NCI-H345 treated with DMSO at 0.1 percent for 48 hours (cell line): ENCODE results near the gene NCLN.
"Not testable (repeated sequence)": the region's sequence is repeated elsewhere in the genome, so short reads cannot be mapped to it uniquely, and the experiment has no call there.

ENCODE experiments used
- DNase-seq: peaks from one replicate; lab custom pipeline; 2025; ENCODE audit not compliant: unreplicated experiment; lab: John Stamatoyannopoulos, UW

Gene NCLN

DNA sequence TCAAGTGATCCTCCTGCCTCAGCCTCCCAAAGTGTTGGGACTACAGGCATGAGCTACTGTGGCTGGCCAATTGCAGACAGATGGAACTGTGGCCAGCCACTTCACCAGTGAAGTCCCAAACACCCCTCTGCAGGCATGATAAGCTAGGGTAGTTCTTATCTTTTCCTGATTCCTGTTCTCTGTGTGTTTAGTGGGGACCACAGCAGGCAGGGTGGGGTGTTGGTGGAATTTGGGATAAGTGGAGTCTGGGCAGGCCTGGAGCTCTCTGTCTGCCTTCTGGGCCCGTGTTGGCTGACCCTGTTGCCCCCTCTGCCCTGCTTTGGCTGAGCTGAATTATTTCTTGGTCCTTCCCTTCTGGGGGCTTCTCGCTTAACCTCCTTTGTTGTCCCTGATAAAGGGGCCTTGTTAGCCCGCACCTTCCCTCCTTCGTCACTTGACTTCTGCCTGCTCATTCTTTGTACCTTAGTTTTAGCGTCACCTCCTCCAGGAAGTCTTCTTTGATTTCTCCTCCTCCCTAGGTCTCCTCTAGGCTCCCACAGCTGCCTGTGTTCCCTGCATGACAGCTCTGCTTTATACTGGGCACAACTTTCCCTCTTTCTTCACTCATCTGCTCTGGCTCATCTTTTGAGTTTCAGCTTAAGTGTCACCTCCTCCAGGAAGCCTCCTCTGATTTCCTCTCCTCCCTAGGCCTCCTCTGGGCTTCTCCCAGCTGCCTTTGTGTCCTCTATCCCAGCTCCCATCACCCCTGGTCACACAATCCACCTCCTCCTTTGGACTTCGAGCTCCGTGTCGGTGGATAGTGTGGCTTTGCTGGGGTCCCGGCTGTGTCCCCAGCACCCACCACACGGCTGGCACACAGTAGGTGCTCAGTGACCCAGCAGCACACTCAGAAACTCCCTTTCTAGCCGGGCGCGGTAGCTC is 1.7 kb upstream of the NCLN start:
- DNase-seq, result no peak

DNA sequence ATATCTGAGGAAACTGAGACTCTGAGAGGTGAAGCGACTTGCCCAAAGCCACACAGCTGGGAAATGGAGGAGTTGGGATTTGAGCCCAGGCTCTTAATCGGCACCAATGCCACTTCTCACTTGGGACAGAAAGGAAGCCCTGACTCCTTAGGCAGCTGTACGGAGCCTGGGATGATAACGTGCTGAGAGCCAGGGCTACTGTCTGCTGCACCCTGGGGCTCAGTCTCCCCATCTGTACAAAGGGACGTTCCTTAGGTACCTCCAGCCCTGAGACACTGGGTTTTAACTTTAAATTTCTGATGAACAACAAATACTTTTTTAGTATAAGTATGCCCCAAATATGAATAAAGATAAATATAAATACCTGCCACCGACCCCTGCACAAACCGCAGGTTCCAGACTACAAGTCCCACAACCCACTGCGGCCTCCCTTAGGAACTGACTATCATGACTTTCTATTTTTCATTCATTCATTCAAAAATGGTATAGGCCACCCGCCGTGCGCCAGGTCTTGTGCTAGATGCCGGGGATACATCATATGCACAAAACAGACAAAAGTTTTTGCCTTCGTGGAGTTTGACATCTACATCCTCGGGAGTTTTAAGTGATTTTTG is 776 bp upstream of the NCLN start:
- peak; percentile 95 for DNase-seq

DNA sequence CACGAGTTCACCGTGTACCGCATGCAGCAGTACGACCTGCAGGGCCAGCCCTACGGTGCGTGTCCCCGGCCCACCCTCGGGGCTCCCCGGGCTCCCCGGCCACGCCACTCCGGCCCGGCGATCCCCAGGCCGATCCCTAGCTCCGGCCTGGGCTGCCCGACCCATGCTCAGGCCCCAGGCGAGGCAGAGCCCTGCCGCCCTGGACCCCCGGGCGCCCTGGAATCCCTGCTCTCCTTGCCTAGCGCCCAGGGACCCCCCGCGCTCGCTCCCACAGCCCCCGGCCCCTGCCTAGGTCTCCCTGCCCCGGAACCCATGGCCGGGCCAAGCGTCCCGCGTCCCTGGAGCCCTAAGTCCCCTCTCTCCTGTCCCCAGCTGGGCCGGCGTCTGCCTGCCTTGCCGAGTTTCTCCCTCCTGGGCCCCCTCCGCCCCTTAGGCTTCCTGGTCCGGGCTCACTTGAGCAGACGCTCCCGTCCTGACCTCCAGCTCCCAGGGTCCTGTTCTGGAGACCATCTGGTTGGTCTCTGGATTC is 494 bp downstream of the NCLN start:
- no peak for DNase-seq

DNA sequence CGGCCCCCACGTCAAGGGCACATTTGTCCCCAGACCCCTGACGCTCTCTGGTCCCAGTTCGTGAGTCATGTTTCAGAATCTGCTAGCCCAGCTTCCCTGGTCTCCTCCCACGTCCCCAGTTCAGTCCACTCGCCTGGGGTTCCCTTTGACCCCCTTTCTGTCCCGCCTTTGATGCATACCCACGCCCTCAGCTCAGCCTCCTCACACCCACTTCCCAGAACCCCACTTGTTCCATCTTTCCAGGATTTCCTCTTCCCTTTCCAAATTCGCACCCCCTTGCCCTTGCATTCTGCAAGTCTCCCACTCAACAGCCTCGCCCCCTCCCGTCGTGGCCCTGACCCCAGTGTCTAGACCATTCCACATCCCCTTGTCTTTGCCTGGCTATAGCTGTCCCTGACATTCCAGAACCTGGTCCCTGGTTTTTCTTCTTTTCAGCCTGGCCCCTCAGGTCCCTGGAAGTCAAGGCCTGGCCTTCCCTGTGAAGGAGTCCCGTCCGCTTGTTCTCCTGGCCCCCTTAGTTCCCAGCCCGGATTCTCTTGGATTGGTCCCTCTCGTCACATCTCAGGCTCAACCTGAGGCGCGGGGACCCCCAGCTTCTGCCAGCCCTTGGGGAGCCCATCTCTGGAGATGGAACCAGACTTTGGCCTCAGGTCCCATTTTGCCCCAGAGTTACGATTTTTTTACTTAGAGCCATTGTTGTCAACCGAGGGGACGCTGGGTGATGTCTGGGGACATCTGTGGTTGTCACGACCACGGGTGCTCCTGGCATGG is 1.3 kb downstream of the NCLN start:
- DNase-seq, result no peak

GRCh38 chr19:3187662-3188511 is 2.2 kb downstream of the NCLN start:
- no peak for DNase-seq

DNA sequence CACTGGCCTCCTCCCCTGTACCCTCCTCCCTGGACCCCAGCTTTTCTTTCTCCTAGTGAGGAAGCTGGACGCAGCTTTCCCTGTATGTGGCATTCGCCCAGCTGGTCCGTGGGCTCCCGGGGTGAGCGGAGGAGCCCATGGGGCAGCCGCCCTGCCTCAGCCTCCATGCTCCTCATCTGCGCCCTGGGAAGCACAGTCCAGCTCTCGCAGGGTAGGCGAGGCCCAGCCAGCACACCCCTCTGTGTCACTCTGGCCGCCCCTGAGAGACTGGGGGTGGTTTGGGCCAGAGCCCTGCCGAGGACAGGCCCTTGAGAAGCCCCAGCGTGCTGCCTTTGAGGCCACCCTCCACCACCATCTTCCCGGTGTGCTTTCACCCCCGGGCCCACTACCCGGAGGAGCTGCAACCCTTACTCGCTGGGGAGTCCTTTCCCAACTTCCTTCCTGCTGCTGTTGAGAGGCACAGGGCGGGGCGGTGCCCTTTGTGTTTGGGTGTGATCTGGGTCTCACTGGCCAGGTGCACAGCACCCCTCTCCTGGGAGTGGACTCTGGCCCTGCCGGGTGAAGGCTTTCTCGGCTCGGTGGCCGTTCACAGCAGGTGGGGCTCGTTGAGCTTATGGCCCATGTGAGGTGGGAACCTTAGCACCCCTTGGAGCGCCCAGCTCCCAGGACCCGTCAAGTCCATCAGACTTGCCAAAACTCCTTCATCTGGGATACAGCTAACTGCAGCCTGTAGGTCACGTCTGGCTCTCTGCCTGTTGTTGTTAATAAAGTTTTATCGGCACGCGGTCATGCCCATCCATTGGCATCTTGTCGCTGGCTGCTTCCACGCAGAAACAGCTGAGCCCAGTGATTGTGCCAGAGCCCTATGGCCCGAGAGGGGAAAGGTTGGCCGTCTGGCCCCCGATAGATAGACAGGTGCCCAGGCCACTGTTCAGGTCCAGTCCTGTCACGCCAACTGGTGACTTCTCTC is 3.2 kb downstream of the NCLN start:
- no peak for DNase-seq

DNA sequence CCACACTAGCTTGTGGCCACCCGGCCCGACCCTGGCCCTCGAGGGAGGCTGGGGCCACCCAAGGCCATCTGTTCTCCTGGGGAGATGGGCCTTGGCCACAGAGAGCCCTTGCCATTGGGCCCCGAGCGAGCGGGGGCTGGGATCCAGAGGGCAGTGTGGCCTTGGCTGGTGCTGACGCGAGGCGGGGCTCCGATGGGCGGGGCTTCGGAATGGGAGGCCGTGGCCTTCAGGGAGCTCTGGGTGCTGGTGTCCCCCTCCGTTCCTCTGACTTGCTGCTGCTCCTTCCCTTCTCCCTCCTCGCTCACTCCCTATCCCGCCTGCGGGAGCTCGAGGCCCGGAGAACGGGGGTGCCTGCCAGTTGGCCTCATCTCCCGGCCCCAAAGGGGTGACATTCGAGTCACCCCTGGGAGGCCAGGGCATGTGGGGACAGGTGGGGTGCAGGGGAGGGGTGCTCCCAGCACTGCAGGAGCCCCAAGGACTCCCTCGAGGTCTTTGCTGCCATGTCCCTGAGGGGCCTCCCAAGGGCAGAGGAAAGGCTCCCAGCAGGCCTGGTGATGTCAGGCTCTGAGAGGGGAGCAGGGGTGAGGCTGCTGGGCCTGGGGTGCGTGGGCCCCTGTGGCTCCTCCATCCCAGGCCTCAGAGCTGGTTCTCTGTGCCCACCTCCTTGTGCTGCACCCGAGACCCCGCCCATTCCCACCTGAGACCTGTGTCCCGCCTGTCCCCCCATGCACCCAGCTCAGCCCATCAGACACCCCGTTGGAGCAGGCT is 4.2 kb downstream of the NCLN start:
- DNase-seq, result no peak

- no peak for DNase-seq
Observed at GRCh38 chr19:3190470-3190770, 4.7 kb downstream of the NCLN start.

DNA sequence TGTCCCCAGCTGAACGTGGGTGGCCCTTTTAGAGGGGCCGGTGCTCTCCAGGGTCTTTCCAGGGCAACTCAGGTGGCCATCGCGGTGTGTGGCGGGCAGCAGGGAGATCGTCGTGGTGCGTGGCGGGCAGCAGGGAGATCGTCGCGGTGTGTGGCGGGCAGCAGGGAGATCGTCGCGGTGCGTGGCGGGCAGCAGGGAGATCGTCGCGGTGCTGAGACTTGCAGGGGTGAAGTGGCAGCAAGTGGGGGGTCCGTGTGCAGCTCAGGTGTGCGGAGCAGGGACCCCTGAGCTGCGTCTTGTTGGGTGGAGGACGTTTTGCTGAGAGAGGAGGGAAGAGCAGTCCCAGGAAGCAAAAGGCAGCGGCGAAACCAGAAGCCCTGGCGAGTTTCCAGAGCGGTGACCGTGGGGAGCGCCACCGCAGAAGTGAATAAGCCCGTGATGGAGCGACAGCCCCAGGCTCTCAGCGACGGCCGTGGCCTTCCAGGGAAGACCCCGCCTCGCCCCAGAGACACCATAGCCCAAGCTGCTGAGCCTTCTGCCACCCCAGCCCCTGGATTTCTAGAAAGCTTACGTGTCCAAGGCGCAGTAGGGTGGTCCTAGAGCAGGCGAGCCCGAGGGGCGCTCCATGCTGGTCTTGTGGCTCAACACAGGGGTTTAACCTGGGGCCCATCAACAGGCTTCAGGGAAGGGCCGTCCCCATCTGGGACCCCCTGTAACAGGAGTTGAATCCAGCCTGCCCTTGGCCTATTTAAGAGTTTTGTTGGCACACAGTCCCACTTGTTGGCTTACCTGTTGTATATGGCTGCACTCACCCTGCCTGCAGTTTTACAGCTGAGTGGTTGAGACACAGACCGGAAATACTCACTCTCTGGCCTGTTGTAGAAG is 5.4 kb downstream of the NCLN start:
- no peak for DNase-seq

DNA sequence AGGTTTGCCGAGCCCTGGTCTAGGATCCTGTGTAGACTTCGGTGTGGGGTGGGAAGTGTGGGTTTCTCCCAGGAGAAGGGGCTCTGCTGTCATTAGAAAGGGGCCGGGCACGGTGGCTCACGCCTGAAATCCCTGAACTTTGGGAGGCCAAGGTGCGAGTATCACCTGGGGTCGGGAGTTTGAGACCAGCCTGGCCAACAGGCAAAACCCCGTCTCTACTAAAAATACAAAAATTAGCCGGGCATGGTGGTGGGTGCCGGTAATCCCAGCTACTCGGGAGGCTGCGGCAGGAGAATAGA is 6.0 kb downstream of the NCLN start:
- not testable (repeated sequence) for DNase-seq

DNA sequence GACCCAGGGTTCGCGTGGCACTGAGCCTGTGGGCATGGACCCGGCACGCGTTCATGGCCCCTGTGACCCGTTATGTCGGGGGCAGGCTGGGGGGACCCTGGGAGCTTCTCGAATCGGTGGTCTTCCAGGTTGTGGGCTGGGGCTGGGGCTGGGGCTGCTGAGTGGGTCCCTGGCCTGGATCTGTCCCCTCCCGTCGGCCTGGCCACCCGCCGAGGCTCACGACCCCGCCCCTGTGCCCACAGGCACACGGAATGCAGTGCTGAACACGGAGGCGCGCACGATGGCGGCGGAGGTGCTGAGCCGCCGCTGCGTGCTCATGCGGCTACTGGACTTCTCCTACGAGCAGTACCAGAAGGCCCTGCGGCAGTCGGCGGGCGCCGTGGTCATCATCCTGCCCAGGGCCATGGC is 6.5 kb downstream of the NCLN start:
- DNase-seq, result no peak

DNA sequence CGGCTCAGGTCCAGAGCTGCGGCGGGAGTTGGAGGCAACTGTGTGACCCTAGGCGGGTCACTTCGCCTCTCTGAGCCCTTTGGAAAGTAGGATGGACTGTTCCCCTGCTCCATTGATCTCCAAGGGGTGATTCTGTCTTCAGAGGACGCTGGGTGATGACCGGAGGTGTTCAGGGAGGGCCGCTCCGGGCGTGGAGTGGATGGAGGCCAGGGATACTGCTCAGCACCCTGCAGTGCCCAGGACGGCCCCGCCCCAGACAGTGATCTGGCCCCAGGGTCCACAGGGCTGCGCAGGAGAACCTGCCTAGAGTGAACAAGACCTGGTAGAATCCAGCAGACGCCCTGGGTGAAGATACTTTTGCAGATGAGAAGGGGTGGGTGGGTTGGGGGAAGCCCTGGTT is 7.0 kb downstream of the NCLN start:
- no peak for DNase-seq

DNA sequence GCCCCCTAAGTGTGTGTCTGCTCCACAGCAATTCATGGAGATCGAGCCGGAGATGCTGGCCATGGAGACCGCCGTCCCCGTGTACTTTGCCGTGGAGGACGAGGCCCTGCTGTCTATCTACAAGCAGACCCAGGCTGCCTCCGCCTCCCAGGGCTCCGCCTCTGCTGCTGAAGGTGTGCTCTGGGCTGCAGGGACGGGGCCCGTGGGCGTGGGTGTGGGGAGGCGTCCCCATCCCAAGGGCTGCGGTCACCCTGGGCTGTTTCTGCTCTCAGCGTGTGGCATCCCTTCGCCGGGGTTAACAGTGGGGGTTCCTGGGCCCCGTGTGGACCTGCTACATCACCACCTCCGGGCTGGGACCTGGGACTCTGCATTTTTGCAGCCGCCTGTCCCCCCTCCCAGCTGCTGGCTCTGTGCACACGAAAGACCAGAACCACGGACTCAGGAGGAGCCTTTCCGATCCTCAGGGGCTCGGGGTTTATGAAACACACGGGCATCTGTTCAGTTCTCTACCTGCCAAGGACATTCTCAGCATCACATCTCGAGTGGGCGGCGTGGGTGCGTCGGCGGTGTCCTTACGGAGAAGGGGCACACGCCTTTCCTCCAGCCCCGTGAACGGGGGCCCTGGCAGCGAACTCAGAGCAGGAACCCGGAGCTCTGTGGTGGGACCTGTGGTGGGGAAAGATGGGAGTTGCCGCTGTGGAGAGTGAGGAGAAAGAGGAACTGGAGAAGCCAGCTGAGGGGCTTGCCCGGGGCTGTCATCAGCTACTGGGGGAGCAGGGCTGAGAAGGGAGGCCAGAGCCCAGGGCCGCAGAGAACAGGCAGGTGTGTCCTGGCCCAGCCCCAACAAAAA is 7.8 kb downstream of the NCLN start:
- DNase-seq, result no peak

- DNase-seq, result no peak
Observed at GRCh38 chr19:3194106-3195087, 8.7 kb downstream of the NCLN start.

GRCh38 chr19:3196064-3196932 is 10.6 kb downstream of the NCLN start:
- no peak for DNase-seq
